ENCODE results near the gene CNTN4.

CNTN4 gene

DNA sequence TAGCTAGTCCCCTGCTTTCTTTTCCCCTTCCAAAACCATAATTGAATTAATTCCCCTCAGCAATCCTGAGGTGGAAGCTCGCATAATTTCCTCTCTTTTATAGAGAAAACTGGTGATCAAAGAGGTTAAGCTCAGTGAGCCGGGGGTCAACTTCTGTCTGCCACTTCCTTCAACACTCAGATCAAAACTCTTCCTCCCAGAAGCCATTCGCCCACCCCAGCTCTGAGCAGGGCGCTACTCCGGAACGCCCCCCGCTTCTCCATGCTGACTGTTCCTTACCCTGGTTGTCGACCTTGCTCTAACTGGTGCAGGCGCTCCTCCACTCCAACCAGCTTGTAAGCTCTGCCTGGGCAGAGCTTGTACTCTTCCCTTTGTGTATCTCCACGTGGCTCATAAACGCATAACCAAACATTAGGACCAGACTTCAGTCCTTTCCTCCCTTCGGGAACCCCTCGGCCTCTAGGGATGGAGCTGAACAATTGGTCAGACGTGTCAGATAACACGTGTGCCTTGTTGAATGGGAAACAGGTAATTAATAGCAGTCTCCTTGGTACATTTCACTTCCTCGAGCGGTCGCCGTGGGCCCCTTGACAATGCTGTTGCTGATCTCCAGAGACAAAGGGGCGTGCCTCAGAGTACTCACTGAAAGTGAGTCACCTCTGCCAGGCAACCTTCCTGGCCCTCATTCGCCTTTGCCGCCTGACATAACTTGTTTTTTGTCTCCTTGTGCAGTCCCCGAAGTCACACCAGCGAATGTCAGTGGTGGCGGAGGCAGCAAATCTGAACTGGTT, 939.7 kb downstream of the CNTN4 start:
- DNase-seq (ENCODE audit: low read depth in 2 of 2): no peak

GRCh38 chr3:3053974-3054373, 955.3 kb downstream of the CNTN4 start:
- DNase-seq (ENCODE audit: low read depth in 2 of 2): no peak

DNA sequence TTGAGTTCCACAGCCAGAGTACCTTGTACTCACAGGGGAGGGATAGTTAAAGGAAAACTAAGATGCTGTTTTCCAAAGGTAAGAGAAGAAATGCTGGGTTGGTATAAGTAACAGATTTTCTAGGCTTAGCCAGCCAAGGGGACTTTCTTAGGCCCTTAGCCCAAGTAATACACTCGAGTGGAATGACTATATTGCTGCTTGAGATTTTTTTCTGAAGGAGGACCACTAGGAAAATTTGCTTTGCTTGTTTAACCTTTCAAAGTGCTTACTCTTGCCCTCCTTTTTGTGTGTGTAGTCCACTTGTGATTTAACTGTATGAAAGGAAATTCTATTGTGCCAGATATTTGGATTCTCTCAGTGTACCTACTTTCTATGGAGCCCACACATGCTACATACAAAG, 961.0 kb downstream of the CNTN4 start:
- DNase-seq (ENCODE audit: low read depth in 2 of 2): no peak

- DNase-seq (ENCODE audit: low read depth in 2 of 2): no peak
These were observed 965.6 kb downstream of the CNTN4 start for GRCh38 chr3:3064297-3064696.

DNA sequence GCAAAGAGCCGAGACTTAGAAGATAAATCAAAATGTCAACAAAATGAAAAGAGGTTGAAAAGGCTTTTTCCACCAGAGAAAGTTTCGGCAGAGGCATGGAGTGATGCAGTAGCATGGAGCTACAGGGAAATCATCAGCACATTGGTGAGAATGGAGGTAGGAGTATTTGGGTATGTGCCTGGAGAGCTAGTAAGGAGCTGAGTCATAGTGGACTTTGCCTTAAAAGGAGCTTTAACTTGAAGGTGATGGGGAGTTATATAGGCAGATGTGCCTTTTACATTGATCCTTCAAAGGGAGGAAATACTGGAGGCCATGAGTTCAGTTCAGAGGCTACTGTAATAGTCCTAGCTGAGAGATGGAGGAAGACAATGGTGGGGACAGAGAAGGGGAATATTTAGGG, 967.2 kb downstream of the CNTN4 start:
- no peak for DNase-seq (ENCODE audit: low read depth in 2 of 2)

GRCh38 chr3:3066378-3066777, 967.7 kb downstream of the CNTN4 start:
- no peak for DNase-seq (ENCODE audit: low read depth in 2 of 2)

GRCh38 chr3:3066910-3067309, 968.2 kb downstream of the CNTN4 start:
- no peak for DNase-seq (ENCODE audit: low read depth in 2 of 2)

- no peak for DNase-seq (ENCODE audit: low read depth in 2 of 2)
These were observed 969.8 kb downstream of the CNTN4 start for GRCh38 chr3:3068358-3068881.

DNA sequence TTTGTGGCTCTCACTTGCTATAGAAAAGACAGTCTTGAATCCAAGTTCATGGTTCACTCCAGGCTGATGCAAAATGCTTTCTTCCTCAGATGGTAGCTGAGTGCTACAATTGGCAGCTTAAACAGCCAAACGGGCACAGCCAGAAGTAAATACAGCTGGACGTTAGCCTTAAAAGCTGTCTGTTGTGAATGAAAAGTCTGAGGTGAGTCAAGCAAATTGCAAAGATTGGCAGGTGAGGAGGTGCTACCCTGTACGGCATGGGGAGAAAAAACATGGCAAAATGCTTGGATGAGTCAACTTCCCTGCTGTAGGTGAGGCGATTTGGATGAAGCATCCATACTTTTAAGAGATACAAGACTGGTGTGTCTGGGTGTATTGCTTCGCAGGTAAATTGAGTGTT, 971.1 kb downstream of the CNTN4 start:
- no peak for DNase-seq (ENCODE audit: low read depth in 2 of 2)

- no peak for DNase-seq (ENCODE audit: low read depth in 2 of 2)
These were observed 972.5 kb downstream of the CNTN4 start for GRCh38 chr3:3071136-3071535.

GRCh38 chr3:3074551-3075257, 976.0 kb downstream of the CNTN4 start:
- no peak for DNase-seq (ENCODE audit: low read depth in 2 of 2)

DNA sequence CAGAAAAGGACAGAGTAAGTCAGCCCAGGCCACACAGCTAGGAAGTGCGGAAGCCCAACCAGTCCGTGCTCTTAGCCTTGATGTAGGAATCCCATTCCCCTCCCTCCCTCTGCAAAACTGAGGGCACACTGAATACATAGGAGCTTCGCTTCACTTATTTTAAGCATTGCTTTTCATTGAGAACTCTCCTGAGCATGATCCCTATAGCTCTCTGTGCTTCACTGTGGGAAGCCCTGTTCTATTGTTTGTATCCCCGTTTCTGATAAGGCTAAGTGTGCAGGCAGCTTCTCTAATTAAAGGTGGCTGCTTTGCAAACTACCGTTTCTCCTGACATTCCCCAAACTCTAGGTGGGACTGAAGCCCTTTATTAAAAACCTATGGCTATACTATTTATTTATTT, 981.6 kb downstream of the CNTN4 start:
- DNase-seq (ENCODE audit: low read depth in 2 of 2): no peak

GRCh38 chr3:3081381-3082233, 982.9 kb downstream of the CNTN4 start:
- no peak for DNase-seq (ENCODE audit: low read depth in 2 of 2)

- DNase-seq (ENCODE audit: low read depth in 2 of 2): no peak
These were observed 983.7 kb downstream of the CNTN4 start for GRCh38 chr3:3082234-3082924.

GRCh38 chr3:3084890-3085289, 986.2 kb downstream of the CNTN4 start:
- DNase-seq (ENCODE audit: low read depth in 2 of 2): no peak

- no peak for DNase-seq (ENCODE audit: low read depth in 2 of 2)
These were observed 987.1 kb downstream of the CNTN4 start for GRCh38 chr3:3085782-3086181.

DNA sequence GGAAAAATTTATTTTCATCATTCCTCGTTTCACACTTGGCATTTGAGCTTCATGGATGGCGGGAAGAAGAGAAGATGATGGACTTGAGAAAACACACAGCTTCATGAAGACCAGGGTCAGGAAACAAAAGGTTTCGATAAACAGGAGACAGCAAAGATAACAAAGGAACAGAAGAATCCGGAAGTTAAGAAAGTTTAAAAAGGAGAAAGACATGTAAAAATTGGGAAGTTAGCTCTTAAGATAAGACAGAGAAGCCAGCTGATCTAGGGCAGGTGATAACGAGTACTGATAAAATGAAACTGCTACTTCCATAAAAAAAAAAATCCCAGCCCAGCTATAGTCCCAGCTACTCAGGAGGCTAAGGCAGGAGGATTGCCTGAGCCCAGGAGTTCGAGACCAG, 987.6 kb downstream of the CNTN4 start:
- DNase-seq (ENCODE audit: low read depth in 2 of 2): no peak

DNA sequence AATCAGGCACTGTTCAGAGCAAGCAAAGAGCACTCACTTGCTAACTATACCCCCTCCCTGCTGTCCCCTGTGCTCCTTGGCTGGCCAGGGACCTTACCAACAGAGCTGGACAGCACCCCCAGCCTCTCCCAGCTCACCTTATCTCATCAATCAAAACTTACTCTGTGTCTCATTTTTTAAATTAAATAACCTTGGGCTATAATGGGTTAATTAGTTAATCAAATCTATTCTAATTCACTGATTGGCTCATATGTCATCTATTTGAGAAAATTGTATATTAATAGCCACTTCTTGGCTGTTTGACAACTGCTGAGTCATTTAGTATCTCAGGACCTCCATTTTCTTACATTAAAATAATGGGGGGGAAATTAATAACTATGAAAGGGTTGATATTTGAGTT, 988.6 kb downstream of the CNTN4 start:
- no peak for DNase-seq (ENCODE audit: low read depth in 2 of 2)

DNA sequence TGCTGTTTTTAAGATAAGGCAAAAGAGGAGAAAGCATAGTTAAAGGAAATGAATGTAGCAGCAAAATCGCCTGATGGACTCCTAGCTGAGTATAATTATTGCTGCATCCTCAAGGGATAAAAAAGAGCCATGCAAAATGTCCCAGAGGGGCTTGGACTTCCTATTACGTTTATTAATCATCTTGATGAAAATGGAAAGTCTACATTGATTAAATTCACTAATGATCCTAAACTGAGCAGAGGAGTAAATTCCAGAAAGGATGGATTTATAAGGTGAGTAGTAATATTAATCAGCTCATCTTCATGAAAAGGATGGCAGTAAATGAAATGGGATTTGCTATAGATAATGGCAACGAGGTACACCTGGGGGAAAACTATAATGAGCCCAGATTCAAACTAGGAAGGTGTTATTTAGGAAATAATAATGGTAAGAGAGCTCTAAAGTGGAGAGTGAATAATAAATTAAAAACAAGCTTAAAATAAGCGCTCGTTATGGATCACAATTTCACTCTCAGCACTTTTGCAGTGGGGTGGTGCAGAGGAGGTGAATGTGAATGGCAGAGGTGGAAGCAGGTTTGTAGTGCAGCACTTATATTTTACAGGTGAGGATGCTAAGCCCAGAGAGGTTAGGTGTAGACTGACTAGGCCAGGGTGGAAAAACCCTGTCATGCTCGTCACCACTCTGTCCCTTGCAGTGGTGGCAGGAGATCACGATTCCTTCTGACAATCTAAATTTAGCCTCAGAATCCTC, 989.2 kb downstream of the CNTN4 start:
- no peak for DNase-seq (ENCODE audit: low read depth in 2 of 2)

GRCh38 chr3:3089017-3089416, 990.4 kb downstream of the CNTN4 start:
- no peak for DNase-seq (ENCODE audit: low read depth in 2 of 2)

DNA sequence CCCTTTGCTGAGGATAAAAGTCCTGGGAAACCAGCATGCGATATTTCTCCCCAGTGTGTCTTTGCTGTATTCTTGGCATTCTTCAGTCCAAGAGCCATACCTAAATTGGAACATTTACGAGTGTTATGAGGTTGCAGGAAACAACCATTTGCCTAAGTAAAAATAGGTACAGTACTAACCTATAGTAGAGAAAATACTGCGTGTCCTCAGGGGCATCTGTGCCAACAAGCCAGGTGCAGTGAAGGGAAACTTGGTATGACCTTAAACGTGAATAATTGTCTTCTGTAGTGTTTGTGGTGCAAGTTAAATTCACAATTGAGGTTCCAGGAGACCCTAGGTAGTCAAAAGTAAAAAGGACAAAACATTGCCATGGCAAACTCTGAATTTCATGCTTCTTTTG, 999.3 kb downstream of the CNTN4 start:
- DNase-seq (ENCODE audit: low read depth in 2 of 2): no peak
